GM11168 (cell line): ENCODE measurements around the gene EPHA5.

Source experiments
- in situ Hi-C: fragments of 300-500 bp; cut with MboI; formaldehyde crosslinking; loops from one replicate; pipeline ENCODE4 v1.12.0; 2022; ENCODE audit warnings: low sequenced_read_pairs; ENCODE audit not compliant: unreplicated experiment

EPHA5 gene

GRCh38 chr4:65670331-65671031 is at the start of gene EPHA5:
Gene EPHA5, minus strand, starts transcription at chr4:65670489. Its CDS starts 747 bp downstream, at chr4:65669742.
- in situ Hi-C loops, result no loop called here

- in situ Hi-C loops, result no loop called here
Measured at GRCh38 chr4:65719635-65720034, 49.3 kb upstream of the EPHA5 start.

GRCh38 chr4:65698631-65699030 is 28.3 kb upstream of the EPHA5 start:
- in situ Hi-C loops, result no loop called here

GRCh38 chr4:65696436-65696835 is 26.1 kb upstream of the EPHA5 start:
- in situ Hi-C loops, result no loop called here

GRCh38 chr4:65671372-65671771 is 1.1 kb upstream of the EPHA5 start:
- in situ Hi-C loops, result no loop called here

- in situ Hi-C loops, result no loop called here
Measured at GRCh38 chr4:65670020-65670330, 314 bp downstream of the EPHA5 start.

- in situ Hi-C loops, result no loop called here
Measured at GRCh38 chr4:65669111-65670019, 924 bp downstream of the EPHA5 start.

GRCh38 chr4:65668201-65669089 is 1.8 kb downstream of the EPHA5 start:
- in situ Hi-C loops, result no loop called here

- in situ Hi-C loops, result no loop called here
Measured at GRCh38 chr4:65667506-65668041, 2.7 kb downstream of the EPHA5 start.

GRCh38 chr4:65665771-65666523 is 4.3 kb downstream of the EPHA5 start:
- in situ Hi-C loops, result no loop called here

- in situ Hi-C loops, result no loop called here
Measured at GRCh38 chr4:65661471-65661870, 8.8 kb downstream of the EPHA5 start.

GRCh38 chr4:65658117-65658516 is 12.2 kb downstream of the EPHA5 start:
- in situ Hi-C loops, result no loop called here

- in situ Hi-C loops, result no loop called here
Measured at GRCh38 chr4:65656008-65656407, 14.3 kb downstream of the EPHA5 start.

GRCh38 chr4:65654976-65655375 is 15.3 kb downstream of the EPHA5 start:
- in situ Hi-C loops, result no loop called here

GRCh38 chr4:65653740-65654361 is 16.4 kb downstream of the EPHA5 start:
- in situ Hi-C loops, result no loop called here

- in situ Hi-C loops, result no loop called here
Measured at GRCh38 chr4:65651751-65652150, 18.5 kb downstream of the EPHA5 start.

GRCh38 chr4:65651031-65651430 is 19.3 kb downstream of the EPHA5 start:
- in situ Hi-C loops, result no loop called here

- in situ Hi-C loops, result no loop called here
Measured at GRCh38 chr4:65646136-65646535, 24.2 kb downstream of the EPHA5 start.

GRCh38 chr4:65645185-65645584 is 25.1 kb downstream of the EPHA5 start:
- in situ Hi-C loops, result no loop called here
